Tibial artery (tissue), 4 donors: ENCODE results near the gene SBDS.
A peak's percentile ranks its signal among the peaks of the same experiment; 100 is the strongest.

Experiments
- DNase-seq, 2 donors: peaks; one replicate each; pipeline ENCODE4 v3.0.0-alpha.2; 2019
- H3K27ac ChIP-seq, 2 donors: fragments of 200-600 bp; sonication (generic) in 1 of 2; 1 replicate in 1 of 2; 2 replicates in 1 of 2; pipeline ENCODE4 v1.5.1; 2018 to 2019; ENCODE audit warnings: mild to moderate bottlenecking in 1 of 2
- H3K27me3 ChIP-seq, 2 donors: fragments of 200-600 bp; sonication (generic) in 1 of 2; one replicate each; pipeline versions ENCODE4 v1.5.1 to v1.6.0; 2016 to 2019
- H3K36me3 ChIP-seq, 3 donors: fragments of 200-600 bp; sonication (generic) in 2 of 3; one replicate each; pipeline ENCODE4 v1.5.1; 2016 to 2019; ENCODE audit warnings: mild to moderate bottlenecking in 2 of 3
- H3K4me1 ChIP-seq, 4 donors: fragments of 200-600 bp; sonication (generic) in 2 of 4; 1 replicate in 3 of 4; 2 replicates in 1 of 4; pipeline ENCODE4 v1.5.1; 2016 to 2019
- H3K4me3 ChIP-seq, 2 donors: fragments of 200-600 bp; sonication (generic) in 1 of 2; 1 replicate in 1 of 2; 2 replicates in 1 of 2; pipeline ENCODE4 v1.5.1; 2018 to 2019; ENCODE audit warnings: mild to moderate bottlenecking in 2 of 2
- H3K9me3 ChIP-seq, 3 donors: fragments of 200-600 bp; sonication (generic) in 1 of 3; one replicate each; pipeline ENCODE4 v1.5.1; 2016 to 2019
- intact Hi-C: fragments of 100-400 bp; cut with DNase I; formaldehyde crosslinking; loops from one replicate; pipeline ENCODE4 v1.15.0; 2023; ENCODE audit warnings: low total_unique reads
- TF ChIP-seq, protein P1 (sequence below), 2 experiments: fragments of 200-600 bp in 1 of 2; fragments of 450-650 bp in 1 of 2; IDR thresholded peaks; one replicate each; pipeline ENCODE4 v1.5.1; 2017 to 2019; ENCODE audit warnings: antibody characterized with exemption in 2 of 2, mild to moderate bottlenecking in 1 of 2, moderate library complexity in 1 of 2

Gene SBDS

DNA sequence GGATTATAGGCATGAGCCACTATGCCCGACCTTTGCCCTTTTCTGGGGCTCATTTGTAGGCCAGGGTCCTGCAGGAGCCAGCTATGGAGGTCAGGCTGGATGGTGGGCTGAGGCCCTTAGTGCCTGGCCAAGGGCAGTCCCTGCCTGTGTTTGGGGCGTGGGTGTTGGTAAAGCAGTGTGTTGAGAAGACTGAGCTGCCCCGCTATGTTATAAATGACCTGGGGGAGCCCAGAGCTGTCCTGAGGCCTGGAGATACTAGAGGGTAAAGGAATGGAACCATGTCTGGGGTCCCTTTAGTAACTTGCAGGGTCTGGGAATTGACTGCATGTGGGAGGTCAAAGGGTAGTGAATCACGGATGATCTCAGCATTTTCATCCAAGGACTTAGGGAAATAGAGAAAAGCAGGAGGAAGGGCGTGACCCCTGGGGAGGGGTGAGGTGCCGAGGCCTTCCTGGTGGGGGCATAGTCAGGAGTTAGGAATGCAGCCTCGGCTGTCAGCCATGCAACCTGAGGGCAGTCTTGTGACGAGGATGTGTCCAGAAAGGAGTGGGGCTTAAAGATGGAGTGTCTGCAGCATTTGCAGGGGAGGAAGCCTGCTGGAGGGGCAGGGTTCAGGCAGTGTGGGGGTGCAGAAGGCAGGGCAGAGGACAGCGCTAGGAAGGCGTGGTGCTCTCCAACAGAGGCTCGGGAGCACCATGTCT lies 42.9 kb downstream of the SBDS start:
- peak in 1 of 2 donors; percentile 48 for DNase-seq
- peaks cover 76 to 87% (median 82%) of the 10 kb centered on the region in 3 donors for H3K36me3 ChIP-seq
- H3K4me1 ChIP-seq, result peaks cover 0 to 11% (median 5%) of the 10 kb centered on the region in 4 donors
- intact Hi-C loops, result no loop called here
- no peaks in the 10 kb centered on the region for H3K27me3 ChIP-seq
- H3K4me3 ChIP-seq, result no peak overlapping the region
- no peak overlapping the region for H3K27ac ChIP-seq
- no peaks in the 10 kb centered on the region for H3K9me3 ChIP-seq
- TF ChIP-seq, protein P1, sequence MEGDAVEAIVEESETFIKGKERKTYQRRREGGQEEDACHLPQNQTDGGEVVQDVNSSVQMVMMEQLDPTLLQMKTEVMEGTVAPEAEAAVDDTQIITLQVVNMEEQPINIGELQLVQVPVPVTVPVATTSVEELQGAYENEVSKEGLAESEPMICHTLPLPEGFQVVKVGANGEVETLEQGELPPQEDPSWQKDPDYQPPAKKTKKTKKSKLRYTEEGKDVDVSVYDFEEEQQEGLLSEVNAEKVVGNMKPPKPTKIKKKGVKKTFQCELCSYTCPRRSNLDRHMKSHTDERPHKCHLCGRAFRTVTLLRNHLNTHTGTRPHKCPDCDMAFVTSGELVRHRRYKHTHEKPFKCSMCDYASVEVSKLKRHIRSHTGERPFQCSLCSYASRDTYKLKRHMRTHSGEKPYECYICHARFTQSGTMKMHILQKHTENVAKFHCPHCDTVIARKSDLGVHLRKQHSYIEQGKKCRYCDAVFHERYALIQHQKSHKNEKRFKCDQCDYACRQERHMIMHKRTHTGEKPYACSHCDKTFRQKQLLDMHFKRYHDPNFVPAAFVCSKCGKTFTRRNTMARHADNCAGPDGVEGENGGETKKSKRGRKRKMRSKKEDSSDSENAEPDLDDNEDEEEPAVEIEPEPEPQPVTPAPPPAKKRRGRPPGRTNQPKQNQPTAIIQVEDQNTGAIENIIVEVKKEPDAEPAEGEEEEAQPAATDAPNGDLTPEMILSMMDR (IDR thresholded peaks at IDR 0.05), result no peak

DNA sequence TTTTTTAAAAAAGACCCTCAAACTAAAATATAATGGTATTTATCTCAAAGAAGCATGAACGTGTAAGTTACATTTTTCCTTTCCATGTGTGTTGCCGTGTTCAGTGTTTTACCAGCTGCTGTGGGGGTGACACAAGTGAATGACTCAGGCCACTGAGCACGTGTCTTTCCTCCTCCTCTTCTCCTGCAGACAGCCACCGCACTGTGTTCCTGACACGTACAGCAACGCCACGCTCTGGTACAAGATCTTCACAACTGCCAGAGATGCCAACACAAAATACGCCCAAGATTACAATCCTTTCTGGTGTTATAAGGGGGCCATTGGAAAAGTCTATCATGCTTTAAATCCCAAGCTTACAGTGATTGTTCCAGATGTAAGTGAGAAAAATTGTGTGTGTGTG lies 44.6 kb downstream of the SBDS start:
- TF ChIP-seq, protein P1 (IDR thresholded peaks at IDR 0.05), result no peak
- Histone ChIP-seq H3K9me3 (no peaks in the 10 kb centered on the region), H3K27ac (no peak overlapping the region), H3K27me3 (no peaks in the 10 kb centered on the region), H3K4me3 (no peak overlapping the region), H3K36me3 (peaks cover 79 to 99% (median 82%) of the 10 kb centered on the region in 3 donors), H3K4me1 (no peaks in the 10 kb centered on the region)
- intact Hi-C loops, result no loop called here
- DNase-seq, result peak in 1 of 2 donors; percentile 3

DNA sequence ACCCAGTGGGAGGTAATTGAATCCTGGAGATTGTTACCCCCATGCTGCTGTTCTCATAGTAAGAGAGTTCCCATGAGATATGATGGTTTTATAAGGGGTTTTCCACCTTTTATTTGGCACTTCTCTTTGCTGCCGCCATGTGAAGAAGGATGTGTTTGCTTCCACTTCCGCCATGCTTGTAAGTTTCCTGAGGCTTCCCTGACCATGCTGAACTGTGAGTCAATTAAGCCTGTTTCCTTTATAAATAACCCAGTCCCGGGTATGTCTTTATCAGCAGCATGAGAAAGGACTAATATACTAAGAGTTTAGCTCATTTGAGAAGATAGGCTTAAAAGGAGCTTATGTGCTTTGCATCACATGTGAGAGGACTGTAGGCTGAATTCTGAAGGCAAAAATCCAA lies 45.1 kb downstream of the SBDS start:
- Histone ChIP-seq H3K27ac (no peak overlapping the region), H3K36me3 (peaks cover 79 to 99% (median 82%) of the 10 kb centered on the region in 3 donors), H3K4me3 (no peak overlapping the region), H3K9me3 (no peaks in the 10 kb centered on the region), H3K27me3 (no peaks in the 10 kb centered on the region), H3K4me1 (no peaks in the 10 kb centered on the region)
- intact Hi-C loops, result no loop called here
- peak in 1 of 2 donors; percentile 1 for DNase-seq
- TF ChIP-seq, protein P1 (IDR thresholded peaks at IDR 0.05), result no peak

DNA sequence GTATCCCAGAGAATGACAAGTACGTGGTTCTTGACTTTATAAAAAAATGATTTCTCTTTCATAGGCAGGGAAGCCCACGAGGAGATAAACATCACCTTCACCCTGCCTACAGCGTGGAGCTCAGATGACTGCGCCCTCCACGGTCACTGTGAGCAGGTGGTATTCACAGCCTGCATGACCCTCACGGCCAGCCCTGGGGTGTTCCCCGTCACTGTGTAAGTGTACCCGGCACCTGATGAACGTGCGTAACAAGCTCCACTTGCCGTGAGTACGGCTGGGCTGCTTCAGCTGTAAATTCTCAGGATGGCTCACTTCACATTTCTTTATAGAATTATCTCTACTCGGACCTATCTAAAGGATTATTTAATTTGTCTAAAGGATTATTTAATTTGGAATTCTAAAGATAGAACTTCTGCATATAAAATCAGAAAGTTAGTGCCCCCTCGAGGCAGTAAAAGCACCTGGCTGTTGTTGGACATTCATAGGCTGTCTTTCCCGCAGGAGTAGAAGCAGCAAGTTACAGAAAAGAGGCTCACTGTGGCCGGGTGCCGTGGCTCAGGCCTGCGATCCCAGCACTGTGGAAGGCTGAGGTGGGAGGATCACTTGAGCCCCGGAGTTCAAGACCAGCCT lies 46.8 kb downstream of the SBDS start:
- Histone ChIP-seq H3K9me3 (no peaks in the 10 kb centered on the region), H3K27me3 (no peaks in the 10 kb centered on the region), H3K27ac (no peak overlapping the region), H3K36me3 (peaks cover 84 to 99% (median 85%) of the 10 kb centered on the region in 3 donors), H3K4me3 (no peak overlapping the region), H3K4me1 (no peaks in the 10 kb centered on the region)
- peak in 1 of 2 donors; percentile 17 for DNase-seq
- TF ChIP-seq, protein P1 (IDR thresholded peaks at IDR 0.05), result no peak
- intact Hi-C loops, result no loop called here

DNA sequence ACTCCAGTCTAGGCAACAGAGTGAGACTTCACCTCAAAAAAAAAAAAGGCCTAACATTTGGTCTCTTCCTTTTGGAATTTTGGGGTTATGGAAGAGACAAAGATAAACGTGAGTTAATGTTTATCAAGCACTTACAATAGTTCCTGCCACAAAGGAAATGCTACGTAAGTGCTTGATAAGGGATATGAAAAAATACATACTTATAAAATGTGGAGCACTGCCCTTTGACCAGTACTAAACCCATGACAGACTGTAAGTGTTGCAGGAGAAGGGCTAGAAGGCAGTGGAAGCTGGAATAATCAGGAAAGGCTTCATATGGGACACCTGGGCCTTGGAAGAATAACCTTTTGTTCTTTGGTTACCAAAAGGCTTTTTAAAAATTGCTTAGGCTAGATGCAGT lies 48.8 kb downstream of the SBDS start:
- TF ChIP-seq, protein P1 (IDR thresholded peaks at IDR 0.05), result no peak
- no peak overlapping the region for H3K27ac ChIP-seq
- peaks cover 85 to 99% (median 89%) of the 10 kb centered on the region in 3 donors for H3K36me3 ChIP-seq
- intact Hi-C loops, result no loop called here
- no peaks in the 10 kb centered on the region for H3K9me3 ChIP-seq
- H3K4me3 ChIP-seq, result no peak overlapping the region
- H3K4me1 ChIP-seq, result no peaks in the 10 kb centered on the region
- no peaks in the 10 kb centered on the region for H3K27me3 ChIP-seq
- no peak for DNase-seq
